ENCODE measurements around the gene GPI.

- TF ChIP-seq CTCF (optimal IDR thresholded peaks at IDR 0.05 in 1 of 3, IDR thresholded peaks at IDR 0.05 in 1 of 3, conservative IDR thresholded peaks at IDR 0.05 in 1 of 3; ENCODE audit: extremely low read depth in 1 of 3, insufficient read depth in 2 of 3, low read length in 3 of 3) (no peak), EZH2 (IDR thresholded peaks at IDR 0.05; ENCODE audit: low read length) (no peak)
These were observed 10.6 kb downstream of the GPI start for GRCh38 chr19:34375598-34375997.
